ENCODE data around the gene INPP4B. TPM values are rescaled to one million over a fixed set of nuclear protein-coding genes. Genes with fewer than 3 reads are reported as not detected.
A peak's percentile ranks its signal among the peaks of the same experiment; 100 is the strongest.

Gene INPP4B
- total RNA-seq, 1 experiment from 2014 or later = 114 TPM

- H3K4me1 Mint-ChIP-seq (ENCODE audit: low read depth, unreplicated experiment) = peaks cover 40% of the 10 kb centered on the region
- no peaks in the 10 kb centered on the region for H3K9me3 Mint-ChIP-seq (ENCODE audit: low read depth, unreplicated experiment)
- no peaks in the 10 kb centered on the region for H3K27me3 Mint-ChIP-seq (ENCODE audit: unreplicated experiment)
- intact Hi-C loops (cut with micrococcal nuclease; ENCODE audit: unreplicated experiment) = no loop called here
- DNase-seq = peak; percentile 41
- H3K4me3 Mint-ChIP-seq (ENCODE audit: low read depth, unreplicated experiment) = peak overlapping the region; percentile 22
- CTCF ChIA-PET = interaction anchor here (0.7 kb wide), 1 partner anchor 15 kb away, joined by 4 read pairs; no protein-coding TSS in a partner anchor
- peak overlapping the region; percentile 77 for H3K27ac Mint-ChIP-seq (ENCODE audit: unreplicated experiment)
- TF ChIP-seq CTCF (IDR thresholded peaks at IDR 0.05; ENCODE audit: unreplicated experiment) = no peak
- peaks cover 2% of the 10 kb centered on the region for H3K36me3 Mint-ChIP-seq (ENCODE audit: insufficient read depth, unreplicated experiment)
- no TSS peak for BruUV-seq (replicated peaks)
Observed at GRCh38 chr4:142480244-142480643, 365.9 kb downstream of the INPP4B start.

- no peak for TF ChIP-seq CTCF (IDR thresholded peaks at IDR 0.05; ENCODE audit: unreplicated experiment)
- no peak for DNase-seq
- H3K27me3 Mint-ChIP-seq (ENCODE audit: unreplicated experiment) = no peaks in the 10 kb centered on the region
- no peaks in the 10 kb centered on the region for H3K9me3 Mint-ChIP-seq (ENCODE audit: low read depth, unreplicated experiment)
- intact Hi-C loops (cut with micrococcal nuclease; ENCODE audit: unreplicated experiment) = loop anchor here (1.0 to 2.0 kb wide), 3 partner anchors 75 to 365 kb away; no protein-coding TSS in a partner anchor
- BruUV-seq (replicated peaks) = no TSS peak
- peak overlapping the region; percentile 83 for H3K4me3 Mint-ChIP-seq (ENCODE audit: low read depth, unreplicated experiment)
- CTCF ChIA-PET = interaction anchor here (0.6 to 3.2 kb wide), 3 partner anchors 71 to 245 kb away, joined by 3 to 19 read pairs (median 4); no protein-coding TSS in a partner anchor
- peaks cover 35% of the 10 kb centered on the region for H3K36me3 Mint-ChIP-seq (ENCODE audit: insufficient read depth, unreplicated experiment)
- H3K4me1 Mint-ChIP-seq (ENCODE audit: low read depth, unreplicated experiment) = peaks cover 50% of the 10 kb centered on the region
- peak overlapping the region; percentile 97 for H3K27ac Mint-ChIP-seq (ENCODE audit: unreplicated experiment)
Observed at GRCh38 chr4:142475663-142476062, 370.4 kb downstream of the INPP4B start.

GRCh38 chr4:142474398-142475087 lies 371.6 kb downstream of the INPP4B start:
- BruUV-seq (replicated peaks) = TSS peak; percentile 66
- Mint-ChIP-seq H3K27ac (ENCODE audit: unreplicated experiment) (peak overlapping the region; percentile 97), H3K27me3 (ENCODE audit: unreplicated experiment) (no peaks in the 10 kb centered on the region), H3K4me1 (ENCODE audit: low read depth, unreplicated experiment) (peaks cover 41% of the 10 kb centered on the region), H3K36me3 (ENCODE audit: insufficient read depth, unreplicated experiment) (peaks cover 35% of the 10 kb centered on the region), H3K4me3 (ENCODE audit: low read depth, unreplicated experiment) (peak overlapping the region; percentile 83), H3K9me3 (ENCODE audit: low read depth, unreplicated experiment) (no peaks in the 10 kb centered on the region)
- intact Hi-C loops (cut with micrococcal nuclease; ENCODE audit: unreplicated experiment) = loop anchor here (1.0 to 5.0 kb wide), 5 partner anchors 43 to 366 kb away; no protein-coding TSS in a partner anchor
- peak; percentile 85 for DNase-seq
- no peak for TF ChIP-seq CTCF (IDR thresholded peaks at IDR 0.05; ENCODE audit: unreplicated experiment)
- CTCF ChIA-PET = interaction anchor here (1.0 to 3.2 kb wide), 9 partner anchors 42 to 371 kb away, joined by 3 to 19 read pairs (median 4); partner anchors contain the start of gene INPP4B

GRCh38 chr4:142473960-142474338 lies 372.2 kb downstream of the INPP4B start:
- H3K4me1 Mint-ChIP-seq (ENCODE audit: low read depth, unreplicated experiment) = peaks cover 41% of the 10 kb centered on the region
- intact Hi-C loops (cut with micrococcal nuclease; ENCODE audit: unreplicated experiment) = loop anchor here (1.0 to 5.0 kb wide), 6 partner anchors 43 to 367 kb away; no protein-coding TSS in a partner anchor
- TF ChIP-seq CTCF (IDR thresholded peaks at IDR 0.05; ENCODE audit: unreplicated experiment) = no peak
- BruUV-seq (replicated peaks) = no TSS peak
- H3K9me3 Mint-ChIP-seq (ENCODE audit: low read depth, unreplicated experiment) = no peaks in the 10 kb centered on the region
- H3K27me3 Mint-ChIP-seq (ENCODE audit: unreplicated experiment) = no peaks in the 10 kb centered on the region
- peak overlapping the region; percentile 97 for H3K27ac Mint-ChIP-seq (ENCODE audit: unreplicated experiment)
- CTCF ChIA-PET = interaction anchor here (1.0 to 3.2 kb wide), 10 partner anchors 43 to 372 kb away, joined by 3 to 19 read pairs (median 4); partner anchors contain the start of gene INPP4B
- H3K36me3 Mint-ChIP-seq (ENCODE audit: insufficient read depth, unreplicated experiment) = peaks cover 35% of the 10 kb centered on the region
- no peak for DNase-seq
- H3K4me3 Mint-ChIP-seq (ENCODE audit: low read depth, unreplicated experiment) = peak overlapping the region; percentile 83
